ENCODE measurements around the gene PANX1.

DNA sequence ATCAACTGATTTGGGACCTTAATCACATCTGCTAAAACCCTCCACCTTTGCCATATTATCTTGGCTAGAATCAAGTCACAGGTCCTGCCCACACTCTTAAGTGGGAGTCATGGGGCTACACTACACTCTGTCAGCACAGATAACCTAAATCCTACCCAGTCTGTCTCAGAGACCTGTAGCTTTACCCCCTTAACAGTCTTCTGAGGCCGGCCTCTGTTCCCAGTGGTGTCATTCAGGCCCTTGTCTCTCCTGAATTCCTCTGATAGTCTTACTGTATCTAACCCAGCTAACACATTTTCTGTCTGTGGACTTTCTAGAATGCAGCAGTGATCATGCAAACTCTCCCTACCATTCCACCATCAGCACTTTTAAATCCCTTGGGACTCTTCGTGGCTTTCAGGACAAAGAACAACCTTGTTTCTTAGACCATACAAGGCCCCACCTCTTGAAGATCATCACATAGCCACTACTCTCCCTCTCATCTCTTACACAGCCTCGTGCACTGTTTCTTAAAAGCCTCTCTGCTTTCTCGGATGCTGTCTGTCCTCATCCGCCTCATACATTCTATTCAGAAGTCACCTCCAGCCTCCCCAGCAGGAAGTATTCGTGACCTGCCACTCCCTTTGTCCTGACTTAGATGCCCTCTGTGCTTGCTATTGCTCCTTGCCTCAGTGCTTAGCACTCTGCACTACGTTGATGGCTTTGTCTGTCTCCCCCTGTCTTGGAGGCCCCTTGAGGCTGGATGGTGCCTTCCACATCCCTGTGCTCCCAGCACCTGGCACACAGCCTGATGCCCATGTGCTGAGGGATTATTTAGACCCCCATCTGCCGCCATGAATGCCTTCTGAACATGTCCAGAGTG lies 57.9 kb downstream of the PANX1 start:
- TF ChIP-seq, protein P1, sequence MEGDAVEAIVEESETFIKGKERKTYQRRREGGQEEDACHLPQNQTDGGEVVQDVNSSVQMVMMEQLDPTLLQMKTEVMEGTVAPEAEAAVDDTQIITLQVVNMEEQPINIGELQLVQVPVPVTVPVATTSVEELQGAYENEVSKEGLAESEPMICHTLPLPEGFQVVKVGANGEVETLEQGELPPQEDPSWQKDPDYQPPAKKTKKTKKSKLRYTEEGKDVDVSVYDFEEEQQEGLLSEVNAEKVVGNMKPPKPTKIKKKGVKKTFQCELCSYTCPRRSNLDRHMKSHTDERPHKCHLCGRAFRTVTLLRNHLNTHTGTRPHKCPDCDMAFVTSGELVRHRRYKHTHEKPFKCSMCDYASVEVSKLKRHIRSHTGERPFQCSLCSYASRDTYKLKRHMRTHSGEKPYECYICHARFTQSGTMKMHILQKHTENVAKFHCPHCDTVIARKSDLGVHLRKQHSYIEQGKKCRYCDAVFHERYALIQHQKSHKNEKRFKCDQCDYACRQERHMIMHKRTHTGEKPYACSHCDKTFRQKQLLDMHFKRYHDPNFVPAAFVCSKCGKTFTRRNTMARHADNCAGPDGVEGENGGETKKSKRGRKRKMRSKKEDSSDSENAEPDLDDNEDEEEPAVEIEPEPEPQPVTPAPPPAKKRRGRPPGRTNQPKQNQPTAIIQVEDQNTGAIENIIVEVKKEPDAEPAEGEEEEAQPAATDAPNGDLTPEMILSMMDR (conservative IDR thresholded peaks at IDR 0.05; ENCODE audit: low read length), result no peak
- TF ChIP-seq EZH2phosphoT487 (IDR thresholded peaks at IDR 0.05; ENCODE audit: borderline replicate concordance, low read depth, low read length), result no peak
